Measurements from ENCODE around the gene AKAP6. TPM values are rescaled to one million over a fixed set of nuclear protein-coding genes. Genes with fewer than 3 reads are reported as not detected.

The AKAP6 gene
- total RNA-seq, 1 donor from 2014 or later, result 3.4 TPM

GRCh38 chr14:32710731-32711680, 381.9 kb downstream of the AKAP6 start:
- no peaks in the 10 kb centered on the region for H3K9me3 Mint-ChIP-seq (ENCODE audit: low read depth)
- TF ChIP-seq, protein P1, sequence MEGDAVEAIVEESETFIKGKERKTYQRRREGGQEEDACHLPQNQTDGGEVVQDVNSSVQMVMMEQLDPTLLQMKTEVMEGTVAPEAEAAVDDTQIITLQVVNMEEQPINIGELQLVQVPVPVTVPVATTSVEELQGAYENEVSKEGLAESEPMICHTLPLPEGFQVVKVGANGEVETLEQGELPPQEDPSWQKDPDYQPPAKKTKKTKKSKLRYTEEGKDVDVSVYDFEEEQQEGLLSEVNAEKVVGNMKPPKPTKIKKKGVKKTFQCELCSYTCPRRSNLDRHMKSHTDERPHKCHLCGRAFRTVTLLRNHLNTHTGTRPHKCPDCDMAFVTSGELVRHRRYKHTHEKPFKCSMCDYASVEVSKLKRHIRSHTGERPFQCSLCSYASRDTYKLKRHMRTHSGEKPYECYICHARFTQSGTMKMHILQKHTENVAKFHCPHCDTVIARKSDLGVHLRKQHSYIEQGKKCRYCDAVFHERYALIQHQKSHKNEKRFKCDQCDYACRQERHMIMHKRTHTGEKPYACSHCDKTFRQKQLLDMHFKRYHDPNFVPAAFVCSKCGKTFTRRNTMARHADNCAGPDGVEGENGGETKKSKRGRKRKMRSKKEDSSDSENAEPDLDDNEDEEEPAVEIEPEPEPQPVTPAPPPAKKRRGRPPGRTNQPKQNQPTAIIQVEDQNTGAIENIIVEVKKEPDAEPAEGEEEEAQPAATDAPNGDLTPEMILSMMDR (IDR thresholded peaks at IDR 0.05; ENCODE audit: unreplicated experiment), result peak; percentile 68
- H3K4me1 Mint-ChIP-seq (ENCODE audit: low read depth), result no peaks in the 10 kb centered on the region
- no peaks in the 10 kb centered on the region for H3K36me3 Mint-ChIP-seq (ENCODE audit: insufficient read depth)
- no peak overlapping the region for H3K27ac Mint-ChIP-seq
- H3K27me3 Mint-ChIP-seq, result peaks cover 14% of the 10 kb centered on the region
- no peak for DNase-seq (ENCODE audit: low spot score, unreplicated experiment)
- H3K4me3 Mint-ChIP-seq (ENCODE audit: low read depth), result no peak overlapping the region

- H3K4me1 Mint-ChIP-seq (ENCODE audit: low read depth), result no peaks in the 10 kb centered on the region
- no peak overlapping the region for H3K4me3 Mint-ChIP-seq (ENCODE audit: low read depth)
- H3K9me3 Mint-ChIP-seq (ENCODE audit: low read depth), result no peaks in the 10 kb centered on the region
- DNase-seq (ENCODE audit: low spot score, unreplicated experiment), result no peak
- no peaks in the 10 kb centered on the region for H3K36me3 Mint-ChIP-seq (ENCODE audit: insufficient read depth)
- no peak overlapping the region for H3K27ac Mint-ChIP-seq
- TF ChIP-seq, protein P1 (IDR thresholded peaks at IDR 0.05; ENCODE audit: unreplicated experiment), result no peak
- H3K27me3 Mint-ChIP-seq, result peaks cover 10% of the 10 kb centered on the region
These were observed 384.8 kb downstream of the AKAP6 start for GRCh38 chr14:32713856-32714255.

- no peak overlapping the region for H3K27ac Mint-ChIP-seq
- DNase-seq (ENCODE audit: low spot score, unreplicated experiment), result no peak
- TF ChIP-seq, protein P1 (IDR thresholded peaks at IDR 0.05; ENCODE audit: unreplicated experiment), result no peak
- no peaks in the 10 kb centered on the region for H3K4me1 Mint-ChIP-seq (ENCODE audit: low read depth)
- H3K27me3 Mint-ChIP-seq, result no peaks in the 10 kb centered on the region
- H3K4me3 Mint-ChIP-seq (ENCODE audit: low read depth), result no peak overlapping the region
- H3K9me3 Mint-ChIP-seq (ENCODE audit: low read depth), result no peaks in the 10 kb centered on the region
- no peaks in the 10 kb centered on the region for H3K36me3 Mint-ChIP-seq (ENCODE audit: insufficient read depth)
These were observed 390.5 kb downstream of the AKAP6 start for GRCh38 chr14:32719601-32720000.

DNA sequence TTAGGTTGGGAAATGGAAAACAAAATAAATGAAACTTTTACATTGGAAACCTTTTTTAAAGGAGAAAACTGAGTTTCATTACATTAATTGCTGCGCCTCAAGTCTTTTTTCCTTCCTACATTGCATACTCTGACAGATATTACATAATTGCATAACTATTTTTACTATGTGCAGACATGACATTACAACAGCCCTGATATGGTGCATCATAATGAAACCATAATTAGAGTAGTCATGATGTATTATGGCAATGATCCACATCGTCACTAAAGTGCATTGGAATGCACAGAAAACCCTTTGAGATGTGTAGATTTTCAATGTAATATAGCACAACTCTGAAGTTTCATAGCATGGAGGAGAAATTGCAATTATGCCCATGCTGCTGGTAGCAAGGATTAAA, 391.8 kb downstream of the AKAP6 start:
- no peaks in the 10 kb centered on the region for H3K4me1 Mint-ChIP-seq (ENCODE audit: low read depth)
- H3K36me3 Mint-ChIP-seq (ENCODE audit: insufficient read depth), result no peaks in the 10 kb centered on the region
- DNase-seq (ENCODE audit: low spot score, unreplicated experiment), result no peak
- TF ChIP-seq, protein P1 (IDR thresholded peaks at IDR 0.05; ENCODE audit: unreplicated experiment), result no peak
- H3K27me3 Mint-ChIP-seq, result no peaks in the 10 kb centered on the region
- peaks cover 3% of the 10 kb centered on the region for H3K9me3 Mint-ChIP-seq (ENCODE audit: low read depth)
- no peak overlapping the region for H3K27ac Mint-ChIP-seq
- H3K4me3 Mint-ChIP-seq (ENCODE audit: low read depth), result no peak overlapping the region

DNA sequence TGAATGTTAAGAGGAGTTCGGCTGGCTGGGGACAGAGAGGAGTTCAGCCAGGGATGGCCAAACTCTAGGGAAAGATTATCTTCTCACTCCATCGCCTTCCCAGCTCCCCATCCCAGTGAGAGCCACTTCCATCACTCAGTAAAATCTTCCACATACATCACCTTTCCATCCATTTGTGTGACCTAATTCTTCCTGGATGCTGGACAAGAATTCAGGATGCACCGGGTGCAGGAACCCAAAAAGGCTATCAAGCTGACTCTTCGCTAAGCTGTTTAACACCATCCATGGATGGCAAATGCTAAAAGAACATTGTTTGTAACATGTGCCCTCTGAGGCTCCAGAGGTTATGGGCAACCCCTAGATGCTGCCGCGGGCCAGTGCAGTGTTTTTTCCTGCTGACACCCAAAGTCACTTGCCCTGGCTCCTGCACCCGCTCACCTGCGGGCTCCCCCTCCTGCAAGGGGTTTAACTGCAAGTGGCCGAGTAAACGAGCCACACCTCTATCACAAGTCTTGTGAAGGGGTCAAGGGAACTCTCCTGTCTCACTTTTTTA, 393.6 kb downstream of the AKAP6 start:
- no peak for DNase-seq (ENCODE audit: low spot score, unreplicated experiment)
- H3K4me1 Mint-ChIP-seq (ENCODE audit: low read depth), result no peaks in the 10 kb centered on the region
- no peaks in the 10 kb centered on the region for H3K27me3 Mint-ChIP-seq

More for the DNA sequence above, 393.6 kb downstream of the AKAP6 start:
- Mint-ChIP-seq H3K27ac (no peak overlapping the region), H3K4me3 (ENCODE audit: low read depth) (no peak overlapping the region), H3K9me3 (ENCODE audit: low read depth) (peaks cover 3% of the 10 kb centered on the region), H3K36me3 (ENCODE audit: insufficient read depth) (no peaks in the 10 kb centered on the region)
- TF ChIP-seq, protein P1 (IDR thresholded peaks at IDR 0.05; ENCODE audit: unreplicated experiment), result no peak
